ENCODE results near the gene KMT2D.

- TF ChIP-seq ARNT (IDR thresholded peaks at IDR 0.05) (no peak), HDGF (IDR thresholded peaks at IDR 0.05; ENCODE audit: borderline replicate concordance) (no peak), BHLHE40 (IDR thresholded peaks at IDR 0.05; ENCODE audit: borderline replicate concordance) (no peak), SP1 (IDR thresholded peaks at IDR 0.05) (no peak), FOXA1 (IDR thresholded peaks at IDR 0.05) (no peak), TARDBP (IDR thresholded peaks at IDR 0.05) (no peak), ELF4 (IDR thresholded peaks at IDR 0.05) (no peak), CTBP1 (IDR thresholded peaks at IDR 0.05; ENCODE audit: borderline replicate concordance) (no peak)
Observed at GRCh38 chr12:49044660-49045059, 15.9 kb downstream of the KMT2D start.

Data from HEK293T (cell line).